MCF 10A (cell line): ENCODE results near the gene PIGP. TPM values are rescaled to one million over a fixed set of nuclear protein-coding genes. Genes with fewer than 3 reads are reported as not detected.

Experiments used
- BruUV-seq: library from RNA; stranded (reverse); fragments of 400-500 nt; replicated peaks from 2 replicates; lab custom pipeline; 2021; lab: Mats Ljungman, UMichigan
- CTCF ChIA-PET: fragments of 300-600 bp; sonication (Branson Sonifier 250); formaldehyde crosslinking; extraction: SDS; loops from one replicate; lab custom pipeline; 2021; ENCODE audit warnings: antibody characterized with exemption, inconsistent platforms; lab: Yijun Ruan, JAX
- POLR2A ChIA-PET: fragments of 300-600, 350-650 bp; sonication (Branson Sonifier 250); formaldehyde crosslinking; extraction: SDS; loops from one replicate; lab custom pipeline; 2020; ENCODE audit warnings: antibody characterized with exemption, inconsistent platforms; lab: Yijun Ruan, JAX
- DNase-seq: peaks from one replicate; pipeline ENCODE4 v3.0.0-alpha.2; 2018; ENCODE audit not compliant: unreplicated experiment
- H3K27ac Mint-ChIP-seq: one replicate; pipeline ENCODE4 v1.8.0; 2022; ENCODE audit warnings: mild to moderate bottlenecking, low read depth, mixed read lengths; ENCODE audit not compliant: unreplicated experiment
- H3K27me3 Mint-ChIP-seq: one replicate; pipeline ENCODE4 v1.8.0; 2022; ENCODE audit warnings: mixed read lengths; ENCODE audit not compliant: insufficient read depth, unreplicated experiment
- H3K36me3 Mint-ChIP-seq: one replicate; pipeline ENCODE4 v1.8.0; 2022; ENCODE audit warnings: mild to moderate bottlenecking, moderate library complexity, mixed read lengths; ENCODE audit not compliant: insufficient read depth, unreplicated experiment
- H3K4me1 Mint-ChIP-seq: one replicate; pipeline ENCODE4 v1.8.0; 2022; ENCODE audit warnings: mixed read lengths; ENCODE audit not compliant: insufficient read depth, unreplicated experiment
- H3K4me3 Mint-ChIP-seq: one replicate; pipeline ENCODE4 v1.8.0; 2022; ENCODE audit warnings: mild to moderate bottlenecking, moderate library complexity, mixed read lengths; ENCODE audit not compliant: unreplicated experiment
- H3K9me3 Mint-ChIP-seq: one replicate; pipeline ENCODE4 v1.8.0; 2022; ENCODE audit warnings: mixed read lengths; ENCODE audit not compliant: unreplicated experiment
- intact Hi-C: fragments of 100-400 bp; cut with micrococcal nuclease; formaldehyde crosslinking; loops from 2 replicates; pipeline ENCODE4 v1.14.1; 2022
- total RNA-seq: library from RNA; stranded (reverse); gene quantifications from 2 replicates; pipeline ENCODE4 v1.2.3, GENCODE V29; 2022
- TF ChIP-seq, protein P1 (sequence below): fragments of 200-600 bp; IDR thresholded peaks from one replicate; pipeline ENCODE4 v1.8.0; 2022; ENCODE audit warnings: antibody characterized with exemption, mild to moderate bottlenecking; ENCODE audit not compliant: unreplicated experiment

Gene PIGP
- total RNA-seq, 1 experiment from 2014 or later, result 29.8 TPM

DNA sequence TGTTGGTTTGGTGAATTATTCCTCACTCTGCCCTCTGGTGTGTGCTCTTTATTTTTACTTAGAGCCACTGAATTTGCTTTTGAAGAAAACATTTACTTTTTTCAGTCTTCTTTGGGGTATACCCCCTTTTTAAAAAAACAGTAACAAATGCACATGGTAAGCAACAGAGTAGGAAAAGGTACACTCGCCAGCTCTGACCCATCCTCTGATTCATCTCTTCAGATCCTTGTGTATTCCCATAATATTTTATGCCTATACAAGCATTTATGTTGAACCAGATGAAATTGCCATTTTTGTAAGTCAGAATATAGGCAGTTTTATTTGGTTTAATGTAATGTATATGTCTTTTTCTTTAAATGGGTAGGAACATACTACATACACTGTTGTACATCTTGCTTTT is 28.5 kb upstream of the PIGP start:
- ChIA-PET POLR2A (interaction anchor here (0.6 to 1.4 kb wide), 3 partner anchors 12 to 447 kb away, joined by 3 to 5 read pairs (median 3); no protein-coding TSS in a partner anchor), CTCF (no interaction called here)
- Mint-ChIP-seq H3K9me3 (peaks cover 8% of the 10 kb centered on the region), H3K36me3 (peaks cover 46% of the 10 kb centered on the region), H3K4me1 (peaks cover 13% of the 10 kb centered on the region), H3K27me3 (no peaks in the 10 kb centered on the region), H3K27ac (no peak overlapping the region), H3K4me3 (no peak overlapping the region)
- TF ChIP-seq, protein P1, sequence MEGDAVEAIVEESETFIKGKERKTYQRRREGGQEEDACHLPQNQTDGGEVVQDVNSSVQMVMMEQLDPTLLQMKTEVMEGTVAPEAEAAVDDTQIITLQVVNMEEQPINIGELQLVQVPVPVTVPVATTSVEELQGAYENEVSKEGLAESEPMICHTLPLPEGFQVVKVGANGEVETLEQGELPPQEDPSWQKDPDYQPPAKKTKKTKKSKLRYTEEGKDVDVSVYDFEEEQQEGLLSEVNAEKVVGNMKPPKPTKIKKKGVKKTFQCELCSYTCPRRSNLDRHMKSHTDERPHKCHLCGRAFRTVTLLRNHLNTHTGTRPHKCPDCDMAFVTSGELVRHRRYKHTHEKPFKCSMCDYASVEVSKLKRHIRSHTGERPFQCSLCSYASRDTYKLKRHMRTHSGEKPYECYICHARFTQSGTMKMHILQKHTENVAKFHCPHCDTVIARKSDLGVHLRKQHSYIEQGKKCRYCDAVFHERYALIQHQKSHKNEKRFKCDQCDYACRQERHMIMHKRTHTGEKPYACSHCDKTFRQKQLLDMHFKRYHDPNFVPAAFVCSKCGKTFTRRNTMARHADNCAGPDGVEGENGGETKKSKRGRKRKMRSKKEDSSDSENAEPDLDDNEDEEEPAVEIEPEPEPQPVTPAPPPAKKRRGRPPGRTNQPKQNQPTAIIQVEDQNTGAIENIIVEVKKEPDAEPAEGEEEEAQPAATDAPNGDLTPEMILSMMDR, result no peak
- no peak for DNase-seq
- intact Hi-C loops, result no loop called here
- no TSS peak for BruUV-seq

DNA sequence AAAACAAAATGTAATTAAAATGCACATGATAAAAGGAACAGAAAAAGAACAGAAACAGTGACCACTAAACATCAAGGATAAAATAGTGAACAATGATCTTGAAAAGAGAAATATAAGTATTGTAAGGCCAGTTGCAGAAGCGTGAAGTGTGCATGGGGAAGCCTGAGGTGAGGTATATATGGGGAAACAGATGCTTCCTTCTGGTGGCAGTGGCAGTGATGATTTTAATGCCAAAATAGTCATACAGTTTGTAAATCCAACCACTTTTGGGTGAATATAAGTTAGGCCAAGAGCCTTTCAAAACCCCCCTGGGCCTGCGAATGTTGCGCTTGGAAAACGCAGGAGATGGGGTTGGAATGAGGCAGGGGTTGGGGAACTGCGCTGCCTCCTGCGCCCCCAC is 27.4 kb upstream of the PIGP start:
- Mint-ChIP-seq H3K9me3 (peaks cover 8% of the 10 kb centered on the region), H3K4me1 (peaks cover 13% of the 10 kb centered on the region), H3K36me3 (peaks cover 57% of the 10 kb centered on the region), H3K27ac (no peak overlapping the region), H3K27me3 (no peaks in the 10 kb centered on the region), H3K4me3 (no peak overlapping the region)
- CTCF ChIA-PET, result interaction anchor here (0.6 kb wide), 1 partner anchor 127 kb away, joined by 3 read pairs; no protein-coding TSS in a partner anchor
- no TSS peak for BruUV-seq
- DNase-seq, result no peak
- POLR2A ChIA-PET, result interaction anchor here (1.4 kb wide), 1 partner anchor 11 kb away, joined by 5 read pairs; no protein-coding TSS in a partner anchor
- TF ChIP-seq, protein P1, result no peak
- intact Hi-C loops, result no loop called here

DNA sequence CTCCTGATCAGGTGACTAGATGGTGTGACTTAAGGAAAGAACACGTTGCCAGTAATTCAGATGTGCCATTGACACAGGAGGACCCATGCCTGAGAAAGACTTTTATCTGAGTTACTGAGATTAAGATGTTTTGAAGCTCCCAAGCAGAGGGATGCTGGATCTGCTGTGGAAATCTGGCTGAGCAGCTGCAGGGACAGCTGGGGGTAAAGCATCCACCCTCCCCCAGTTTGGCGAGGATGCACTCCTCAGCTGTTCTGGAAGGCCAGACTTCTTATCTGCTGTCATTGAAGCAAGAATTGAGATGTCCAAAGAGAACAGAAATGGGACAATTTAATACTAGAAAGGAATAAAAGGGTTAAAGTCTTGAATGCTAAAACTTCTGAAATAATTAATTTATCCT is 25.9 kb upstream of the PIGP start:
- Mint-ChIP-seq H3K9me3 (peaks cover 4% of the 10 kb centered on the region), H3K36me3 (peaks cover 58% of the 10 kb centered on the region), H3K27me3 (no peaks in the 10 kb centered on the region), H3K4me3 (no peak overlapping the region), H3K4me1 (peaks cover 9% of the 10 kb centered on the region), H3K27ac (no peak overlapping the region)
- no peak for DNase-seq
- TF ChIP-seq, protein P1, result no peak
- intact Hi-C loops, result no loop called here
- CTCF ChIA-PET, result interaction anchor here (0.9 kb wide), 1 partner anchor 20 kb away, joined by 3 read pairs; no protein-coding TSS in a partner anchor
- POLR2A ChIA-PET, result interaction anchor here (2.0 kb wide), 1 partner anchor 26 kb away, joined by 5 read pairs; the partner anchor contains the start of genes PIGP and TTC3
- no TSS peak for BruUV-seq

DNA sequence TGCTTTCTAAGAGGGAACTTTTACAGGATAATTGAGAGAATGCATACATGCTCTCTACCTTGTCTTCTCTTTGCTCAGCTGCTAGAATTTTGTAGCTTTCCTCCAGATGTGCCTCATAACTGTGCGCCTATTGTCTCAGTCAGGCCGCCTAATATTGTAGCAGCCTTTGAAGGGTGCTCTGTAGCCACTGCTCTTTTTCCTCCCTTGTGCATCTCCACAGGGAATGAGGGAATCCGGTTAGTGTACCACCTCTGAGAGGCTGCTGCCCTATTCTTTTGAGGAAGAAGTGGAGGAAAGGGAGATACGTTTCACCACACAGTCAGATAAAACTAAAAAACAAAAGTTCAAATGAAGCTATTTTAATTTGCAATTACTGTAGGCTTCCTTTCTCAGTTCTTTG is 22.9 kb upstream of the PIGP start:
- H3K36me3 Mint-ChIP-seq, result peaks cover 74% of the 10 kb centered on the region
- intact Hi-C loops, result no loop called here

More for the DNA sequence above, 22.9 kb upstream of the PIGP start:
- POLR2A ChIA-PET, result no interaction called here
- Mint-ChIP-seq H3K9me3 (no peaks in the 10 kb centered on the region), H3K27ac (no peak overlapping the region), H3K27me3 (no peaks in the 10 kb centered on the region), H3K4me3 (no peak overlapping the region), H3K4me1 (no peaks in the 10 kb centered on the region)
- CTCF ChIA-PET, result interaction anchor here (0.5 to 1.0 kb wide), 2 partner anchors 9 to 130 kb away, joined by 3 to 6 read pairs; no protein-coding TSS in a partner anchor
- TF ChIP-seq, protein P1, result no peak
- no TSS peak for BruUV-seq
- DNase-seq, result no peak
